Measurements from ENCODE around the gene ZNF654. TPM values are rescaled to one million over a fixed set of nuclear protein-coding genes. Genes with fewer than 3 reads are reported as not detected.
A peak's percentile ranks its signal among the peaks of the same experiment; 100 is the strongest.

ZNF654 gene
- total and polyA plus RNA-seq, 10 of the 15 experiments (the other 5 are each of a cell fraction or from before 2014, with no cell fraction given): 2.7 to 14.2 (median 10.0) TPM

DNA sequence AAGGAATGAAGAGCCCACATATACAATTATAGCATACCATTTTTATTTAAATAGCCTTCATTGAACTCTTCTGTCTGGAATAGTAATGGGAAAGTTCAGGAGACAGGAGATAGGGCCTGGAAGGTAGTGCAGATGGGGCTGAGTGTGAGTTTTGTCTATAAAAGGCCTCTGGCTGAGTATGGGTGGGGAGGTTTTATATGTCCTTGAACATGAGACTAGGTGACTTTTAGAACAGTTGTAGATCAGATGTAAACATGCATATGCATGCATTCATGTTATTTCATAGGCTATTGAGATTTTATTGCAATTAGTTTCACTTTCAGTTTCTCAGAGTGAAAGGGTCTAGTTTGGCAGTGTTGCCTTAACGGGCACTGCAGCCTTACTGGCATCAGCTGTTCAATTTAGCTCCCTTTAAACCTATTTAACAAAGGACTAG is 27.4 kb upstream of the ZNF654 start (continued):
- TF ChIP-seq IKZF2 (IDR thresholded peaks at IDR 0.05): 0 out of 4 replicates have a peak, but pooled peaks of 1 of the 2 experiments have one; percentile 19
- TF ChIP-seq, protein P1, sequence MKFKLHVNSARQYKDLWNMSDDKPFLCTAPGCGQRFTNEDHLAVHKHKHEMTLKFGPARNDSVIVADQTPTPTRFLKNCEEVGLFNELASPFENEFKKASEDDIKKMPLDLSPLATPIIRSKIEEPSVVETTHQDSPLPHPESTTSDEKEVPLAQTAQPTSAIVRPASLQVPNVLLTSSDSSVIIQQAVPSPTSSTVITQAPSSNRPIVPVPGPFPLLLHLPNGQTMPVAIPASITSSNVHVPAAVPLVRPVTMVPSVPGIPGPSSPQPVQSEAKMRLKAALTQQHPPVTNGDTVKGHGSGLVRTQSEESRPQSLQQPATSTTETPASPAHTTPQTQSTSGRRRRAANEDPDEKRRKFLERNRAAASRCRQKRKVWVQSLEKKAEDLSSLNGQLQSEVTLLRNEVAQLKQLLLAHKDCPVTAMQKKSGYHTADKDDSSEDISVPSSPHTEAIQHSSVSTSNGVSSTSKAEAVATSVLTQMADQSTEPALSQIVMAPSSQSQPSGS (IDR thresholded peaks at IDR 0.05; ENCODE audit: low read length): no peak
- TF ChIP-seq, protein P2, sequence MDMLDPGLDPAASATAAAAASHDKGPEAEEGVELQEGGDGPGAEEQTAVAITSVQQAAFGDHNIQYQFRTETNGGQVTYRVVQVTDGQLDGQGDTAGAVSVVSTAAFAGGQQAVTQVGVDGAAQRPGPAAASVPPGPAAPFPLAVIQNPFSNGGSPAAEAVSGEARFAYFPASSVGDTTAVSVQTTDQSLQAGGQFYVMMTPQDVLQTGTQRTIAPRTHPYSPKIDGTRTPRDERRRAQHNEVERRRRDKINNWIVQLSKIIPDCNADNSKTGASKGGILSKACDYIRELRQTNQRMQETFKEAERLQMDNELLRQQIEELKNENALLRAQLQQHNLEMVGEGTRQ (IDR thresholded peaks at IDR 0.05; ENCODE audit: borderline replicate concordance, low read depth, low read length): no peak
- TF ChIP-seq STAT1 (conservative IDR thresholded peaks at IDR 0.05): no peak
- TF ChIP-seq EP300 (IDR thresholded peaks at IDR 0.05; ENCODE audit: borderline replicate concordance in 1 of 2, control insufficient read depth in 1 of 2, low read depth in 2 of 2, low read length in 2 of 2): no peak
- no peak for TF ChIP-seq IRF3 (IDR thresholded peaks at IDR 0.05)
- no peak for TF ChIP-seq ZNF622 (IDR thresholded peaks at IDR 0.05)
- TF ChIP-seq TARDBP (IDR thresholded peaks at IDR 0.05; ENCODE audit: borderline replicate concordance): no peak
- TF ChIP-seq TAF1 (IDR thresholded peaks at IDR 0.05; ENCODE audit: borderline replicate concordance, low read depth, low read length): no peak
- TF ChIP-seq, protein P3, sequence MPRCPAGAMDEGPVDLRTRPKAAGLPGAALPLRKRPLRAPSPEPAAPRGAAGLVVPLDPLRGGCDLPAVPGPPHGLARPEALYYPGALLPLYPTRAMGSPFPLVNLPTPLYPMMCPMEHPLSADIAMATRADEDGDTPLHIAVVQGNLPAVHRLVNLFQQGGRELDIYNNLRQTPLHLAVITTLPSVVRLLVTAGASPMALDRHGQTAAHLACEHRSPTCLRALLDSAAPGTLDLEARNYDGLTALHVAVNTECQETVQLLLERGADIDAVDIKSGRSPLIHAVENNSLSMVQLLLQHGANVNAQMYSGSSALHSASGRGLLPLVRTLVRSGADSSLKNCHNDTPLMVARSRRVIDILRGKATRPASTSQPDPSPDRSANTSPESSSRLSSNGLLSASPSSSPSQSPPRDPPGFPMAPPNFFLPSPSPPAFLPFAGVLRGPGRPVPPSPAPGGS (IDR thresholded peaks at IDR 0.05; ENCODE audit: borderline replicate concordance, insufficient read depth, low read depth, low read length, poor library complexity, severe bottlenecking): no peak
- no peak for TF ChIP-seq EGR1 (IDR thresholded peaks at IDR 0.05; ENCODE audit: borderline replicate concordance in 1 of 2, low read depth in 2 of 2, low read length in 2 of 2)
- no peak for TF ChIP-seq YBX1 (IDR thresholded peaks at IDR 0.05)
- no peak for TF ChIP-seq REST (IDR thresholded peaks at IDR 0.05; ENCODE audit: low read depth, low read length)
- TF ChIP-seq ATF7 (IDR thresholded peaks at IDR 0.05; ENCODE audit: low read depth): no peak
- no peak for TF ChIP-seq HDAC6 (IDR thresholded peaks at IDR 0.05; ENCODE audit: unreplicated experiment)
- TF ChIP-seq ASH2L (IDR thresholded peaks at IDR 0.05; ENCODE audit: borderline replicate concordance, low read depth): peak; percentile 86; the same call in 1 of the 2 replicates
- TF ChIP-seq NFIC (IDR thresholded peaks at IDR 0.05; ENCODE audit: low read depth, low read length): 0 out of 2 replicates have a peak, but pooled peaks have one; percentile 21
- no peak; the same call in 1 of the 2 replicates for TF ChIP-seq POLR2AphosphoS5 (IDR thresholded peaks at IDR 0.05; ENCODE audit: low read length)
- no peak for TF ChIP-seq TCF3 (IDR thresholded peaks at IDR 0.05; ENCODE audit: borderline replicate concordance, insufficient read depth, low read depth, low read length)
- no peak for TF ChIP-seq MYB (IDR thresholded peaks at IDR 0.05; ENCODE audit: borderline replicate concordance, low read depth, low read length)
- no peak for TF ChIP-seq CBX3 (IDR thresholded peaks at IDR 0.05; ENCODE audit: borderline replicate concordance, low read depth)
- TF ChIP-seq EZH2 (IDR thresholded peaks at IDR 0.05; ENCODE audit: borderline replicate concordance, control insufficient read depth, low read depth, low read length): no peak
- TF ChIP-seq SRF (IDR thresholded peaks at IDR 0.05; ENCODE audit: low read depth in 2 of 2, low read length in 2 of 2): no peak
